ENCODE results near the gene RHOD.

The RHOD gene, protein sequence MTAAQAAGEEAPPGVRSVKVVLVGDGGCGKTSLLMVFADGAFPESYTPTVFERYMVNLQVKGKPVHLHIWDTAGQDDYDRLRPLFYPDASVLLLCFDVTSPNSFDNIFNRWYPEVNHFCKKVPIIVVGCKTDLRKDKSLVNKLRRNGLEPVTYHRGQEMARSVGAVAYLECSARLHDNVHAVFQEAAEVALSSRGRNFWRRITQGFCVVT

DNA sequence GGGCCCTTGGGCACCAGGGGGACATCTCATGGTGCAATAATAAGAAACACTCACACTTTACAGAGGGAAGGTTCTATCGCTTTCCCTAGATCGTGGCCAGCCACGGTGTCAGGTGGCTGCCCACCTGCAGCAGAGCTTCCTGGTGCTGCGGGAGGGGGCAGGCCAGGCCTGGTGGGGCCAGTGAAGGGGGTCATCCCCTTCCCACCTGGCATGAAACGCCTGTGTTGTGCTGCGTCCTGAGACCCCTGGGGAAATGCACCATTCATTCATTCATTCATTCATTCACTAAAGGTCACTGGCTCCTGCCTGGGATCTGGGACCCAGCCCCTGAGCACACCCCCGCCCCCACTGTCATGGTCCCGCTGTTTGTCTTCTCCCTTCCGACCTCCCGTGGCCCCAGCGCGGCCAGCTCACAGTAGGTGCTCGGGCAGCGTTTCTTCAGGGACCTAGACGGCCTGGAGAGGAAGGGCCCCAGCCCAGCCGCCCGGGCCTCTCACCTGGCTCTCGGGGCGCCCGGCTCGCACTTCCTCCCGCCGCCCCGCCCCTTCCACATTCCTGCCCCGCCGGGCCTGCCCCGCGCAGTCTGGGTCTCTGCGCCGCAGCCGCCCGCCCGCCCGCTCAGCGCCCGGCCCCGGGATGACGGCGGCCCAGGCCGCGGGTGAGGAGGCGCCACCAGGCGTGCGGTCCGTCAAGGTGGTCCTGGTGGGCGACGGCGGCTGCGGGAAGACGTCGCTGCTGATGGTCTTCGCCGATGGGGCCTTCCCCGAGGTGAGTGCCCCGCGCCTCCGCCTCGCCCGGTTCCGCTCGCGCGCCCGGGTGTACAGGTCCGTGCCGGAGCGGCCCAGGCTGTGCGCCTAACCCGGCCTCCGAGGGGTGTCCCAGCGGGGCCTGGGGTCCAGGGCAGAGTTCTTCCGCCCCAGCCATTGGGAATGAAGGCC, at the start of gene RHOD:
RHOD (plus strand) TSS at position 581 of the 938 bp plus-strand sequence; CDS start at position 637, 56 bp downstream.
- Histone ChIP-seq H3K9me3 (ENCODE audit: insufficient read depth, low read length) (no peaks in the 10 kb centered on the region), H3K9ac (ENCODE audit: insufficient read length, low read depth) (peak within 1 kb of the TSS; percentile 77), H3K4me1 (ENCODE audit: insufficient read depth, insufficient read length) (peaks cover 34% of the 10 kb centered on the region), H3K27me3 (ENCODE audit: insufficient read depth, insufficient read length) (peaks cover 19% of the 10 kb centered on the region), H3K4me3 (ENCODE audit: insufficient read length, low read depth) (peak within 1 kb of the TSS; percentile 56), H3K36me3 (ENCODE audit: insufficient read depth, insufficient read length, low read length) (no peaks in the 10 kb centered on the region)
- no peak for TF ChIP-seq SUZ12 (IDR thresholded peaks at IDR 0.05; ENCODE audit: extremely low read depth, insufficient read depth, insufficient read length)
- TF ChIP-seq ZNF274 (IDR thresholded peaks at IDR 0.05; ENCODE audit: low read depth, low read length), result no peak
- DNase-seq (ENCODE audit: low read depth, low spot score), result no peak

DNA sequence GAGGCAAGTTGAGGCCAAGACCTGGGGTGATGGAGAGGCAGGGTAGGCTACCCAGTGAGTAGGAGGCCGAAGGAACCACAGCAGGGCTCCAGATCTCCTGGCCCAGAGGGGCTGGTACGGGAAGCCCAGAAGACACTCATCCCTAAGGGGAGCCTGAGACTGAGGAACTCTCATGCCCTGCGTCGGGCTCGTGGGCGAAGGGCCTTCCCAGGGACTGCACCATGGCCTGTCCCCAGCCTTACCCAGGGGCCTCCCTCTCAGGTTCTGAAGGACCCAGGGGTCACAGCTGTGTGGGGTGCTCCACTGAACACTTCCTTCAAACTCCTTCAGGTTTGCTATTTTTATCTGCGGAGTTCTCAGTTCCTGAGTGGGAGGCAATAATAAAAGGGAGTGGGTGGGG, 49.5 kb upstream of the RHOD start:
- Histone ChIP-seq H3K9ac (ENCODE audit: insufficient read length, low read depth) (no peak overlapping the region), H3K4me3 (ENCODE audit: insufficient read length, low read depth) (no peak overlapping the region), H3K4me1 (ENCODE audit: insufficient read depth, insufficient read length) (peaks cover 15% of the 10 kb centered on the region), H3K27me3 (ENCODE audit: insufficient read depth, insufficient read length) (no peaks in the 10 kb centered on the region), H3K36me3 (ENCODE audit: insufficient read depth, insufficient read length, low read length) (no peaks in the 10 kb centered on the region), H3K9me3 (ENCODE audit: insufficient read depth, low read length) (no peaks in the 10 kb centered on the region)
- DNase-seq (ENCODE audit: low read depth, low spot score), result no peak
- TF ChIP-seq SUZ12 (IDR thresholded peaks at IDR 0.05; ENCODE audit: extremely low read depth, insufficient read depth, insufficient read length) (no peak), YY1 (IDR thresholded peaks at IDR 0.05; ENCODE audit: insufficient read depth, insufficient read length) (no peak), ZNF274 (IDR thresholded peaks at IDR 0.05; ENCODE audit: low read depth, low read length) (no peak)

DNA sequence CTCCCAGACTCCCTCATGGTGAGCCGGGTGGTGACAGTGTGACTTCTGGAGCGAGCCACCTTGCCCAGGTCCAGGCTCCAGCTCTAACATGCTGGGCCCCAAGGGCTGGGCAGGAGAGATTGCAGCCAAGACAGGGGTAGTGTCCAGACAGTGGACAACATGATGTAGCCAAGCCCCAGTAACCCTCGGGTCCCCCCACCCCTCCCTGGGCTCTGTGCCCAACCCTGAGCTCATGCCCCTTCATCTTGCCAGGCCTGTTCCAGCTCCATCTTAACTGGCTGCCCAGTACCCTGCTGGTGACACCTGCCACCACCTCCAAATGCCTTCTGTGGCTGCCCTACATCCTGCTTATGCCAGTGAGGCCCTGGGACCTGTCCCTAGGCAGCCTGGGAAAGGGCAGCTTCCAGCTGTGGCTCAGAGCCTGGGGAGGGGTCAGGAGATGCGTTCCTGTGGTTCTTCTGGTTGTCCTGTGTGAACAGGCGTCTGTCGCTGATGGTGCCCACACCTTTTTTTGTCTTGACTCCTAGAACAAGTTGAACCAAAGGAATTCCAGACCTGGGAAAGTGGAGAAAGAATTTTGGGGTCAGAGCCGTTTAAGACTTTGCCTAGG, 46.2 kb upstream of the RHOD start:
- Histone ChIP-seq H3K27me3 (ENCODE audit: insufficient read depth, insufficient read length) (no peaks in the 10 kb centered on the region), H3K9me3 (ENCODE audit: insufficient read depth, low read length) (no peaks in the 10 kb centered on the region), H3K4me1 (ENCODE audit: insufficient read depth, insufficient read length) (peaks cover 24% of the 10 kb centered on the region), H3K9ac (ENCODE audit: insufficient read length, low read depth) (no peak overlapping the region), H3K4me3 (ENCODE audit: insufficient read length, low read depth) (no peak overlapping the region), H3K36me3 (ENCODE audit: insufficient read depth, insufficient read length, low read length) (no peaks in the 10 kb centered on the region)
- no peak for TF ChIP-seq SUZ12 (IDR thresholded peaks at IDR 0.05; ENCODE audit: extremely low read depth, insufficient read depth, insufficient read length)
- no peak for TF ChIP-seq ZNF274 (IDR thresholded peaks at IDR 0.05; ENCODE audit: low read depth, low read length)
- no peak for TF ChIP-seq YY1 (IDR thresholded peaks at IDR 0.05; ENCODE audit: insufficient read depth, insufficient read length)
- DNase-seq (ENCODE audit: low read depth, low spot score), result no peak

DNA sequence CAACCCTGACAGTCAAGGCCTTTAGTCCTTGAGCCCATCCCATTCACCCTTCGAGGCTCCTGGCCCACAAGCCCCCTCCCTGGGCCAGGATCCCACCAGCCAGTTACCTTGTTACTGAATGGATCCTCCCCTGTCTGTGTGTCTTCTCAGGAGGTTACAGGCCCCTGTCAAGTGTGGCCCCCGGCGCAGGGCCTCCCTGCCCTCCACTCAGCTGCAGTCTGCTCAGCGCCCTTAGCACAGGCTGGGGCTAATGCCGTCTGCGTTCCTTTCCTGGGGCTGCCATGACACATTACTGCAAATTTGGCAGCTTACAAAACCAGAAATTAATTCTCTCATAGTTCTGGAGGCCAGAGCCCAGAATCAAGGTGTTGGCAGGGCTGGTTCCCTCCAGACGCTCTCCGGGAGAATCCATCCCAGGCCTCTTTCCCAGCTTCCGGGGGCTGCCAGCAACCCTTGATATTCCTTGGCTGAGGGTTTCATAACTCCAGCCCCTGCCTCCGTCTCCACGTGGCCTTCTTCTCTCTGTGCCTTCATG, 43.1 kb upstream of the RHOD start:
- no peak overlapping the region for H3K9ac ChIP-seq (ENCODE audit: insufficient read length, low read depth)
- no peak for TF ChIP-seq SUZ12 (IDR thresholded peaks at IDR 0.05; ENCODE audit: extremely low read depth, insufficient read depth, insufficient read length)
- no peak for TF ChIP-seq ZNF274 (IDR thresholded peaks at IDR 0.05; ENCODE audit: low read depth, low read length)
- no peak for TF ChIP-seq YY1 (IDR thresholded peaks at IDR 0.05; ENCODE audit: insufficient read depth, insufficient read length)
- H3K36me3 ChIP-seq (ENCODE audit: insufficient read depth, insufficient read length, low read length), result no peaks in the 10 kb centered on the region
- H3K4me3 ChIP-seq (ENCODE audit: insufficient read length, low read depth), result no peak overlapping the region
- no peaks in the 10 kb centered on the region for H3K9me3 ChIP-seq (ENCODE audit: insufficient read depth, low read length)
- no peaks in the 10 kb centered on the region for H3K27me3 ChIP-seq (ENCODE audit: insufficient read depth, insufficient read length)
- H3K4me1 ChIP-seq (ENCODE audit: insufficient read depth, insufficient read length), result peaks cover 21% of the 10 kb centered on the region
- DNase-seq (ENCODE audit: low read depth, low spot score), result no peak

DNA sequence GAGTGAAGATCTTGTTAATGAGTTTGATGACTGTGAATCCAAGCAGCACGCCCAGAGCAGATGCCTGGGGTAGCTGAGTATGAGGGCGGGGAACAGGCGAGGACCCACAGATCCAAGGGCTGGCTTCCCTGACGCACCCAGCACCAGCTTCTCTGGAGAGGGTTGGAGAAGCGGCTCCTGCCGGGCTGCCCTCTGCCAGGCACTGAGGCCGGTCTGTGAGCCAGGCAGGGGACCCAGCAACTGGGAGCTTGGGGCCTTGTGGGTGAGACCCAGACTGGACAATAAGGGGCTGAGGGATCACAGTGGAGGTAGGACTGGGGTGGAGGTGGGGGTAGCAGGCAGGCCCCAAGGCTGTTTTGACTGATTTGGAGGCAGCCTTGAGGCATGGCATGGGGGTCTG, 42.3 kb upstream of the RHOD start:
- Histone ChIP-seq H3K27me3 (ENCODE audit: insufficient read depth, insufficient read length) (no peaks in the 10 kb centered on the region), H3K4me3 (ENCODE audit: insufficient read length, low read depth) (no peak overlapping the region), H3K36me3 (ENCODE audit: insufficient read depth, insufficient read length, low read length) (no peaks in the 10 kb centered on the region), H3K9ac (ENCODE audit: insufficient read length, low read depth) (no peak overlapping the region), H3K9me3 (ENCODE audit: insufficient read depth, low read length) (no peaks in the 10 kb centered on the region), H3K4me1 (ENCODE audit: insufficient read depth, insufficient read length) (peaks cover 21% of the 10 kb centered on the region)
- TF ChIP-seq SUZ12 (IDR thresholded peaks at IDR 0.05; ENCODE audit: extremely low read depth, insufficient read depth, insufficient read length) (no peak), ZNF274 (IDR thresholded peaks at IDR 0.05; ENCODE audit: low read depth, low read length) (no peak), YY1 (IDR thresholded peaks at IDR 0.05; ENCODE audit: insufficient read depth, insufficient read length) (no peak)
- no peak for DNase-seq (ENCODE audit: low read depth, low spot score)

DNA sequence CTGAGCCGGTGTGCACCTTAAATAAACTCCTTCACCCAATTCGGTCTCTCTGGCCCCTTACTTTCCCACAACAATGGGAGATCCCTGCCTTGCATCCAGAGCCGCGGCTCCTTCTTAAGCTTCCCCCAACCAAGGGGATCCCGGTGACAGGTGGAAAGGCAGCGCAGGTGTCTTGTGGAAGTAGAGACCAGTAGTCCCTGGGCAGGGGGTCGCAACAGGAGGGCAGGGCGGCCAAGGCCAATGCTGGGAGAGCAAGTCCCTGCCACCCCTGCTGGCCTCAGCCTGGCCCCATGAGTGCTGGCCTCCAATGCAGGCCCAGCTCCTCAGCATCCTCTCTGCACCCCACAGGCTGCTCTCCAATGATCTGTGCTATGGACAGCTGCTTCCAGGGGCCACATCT, 41.6 kb upstream of the RHOD start:
- H3K36me3 ChIP-seq (ENCODE audit: insufficient read depth, insufficient read length, low read length), result no peaks in the 10 kb centered on the region
- no peaks in the 10 kb centered on the region for H3K9me3 ChIP-seq (ENCODE audit: insufficient read depth, low read length)
- DNase-seq (ENCODE audit: low read depth, low spot score), result no peak
- no peak overlapping the region for H3K4me3 ChIP-seq (ENCODE audit: insufficient read length, low read depth)
- H3K4me1 ChIP-seq (ENCODE audit: insufficient read depth, insufficient read length), result peaks cover 21% of the 10 kb centered on the region
- no peaks in the 10 kb centered on the region for H3K27me3 ChIP-seq (ENCODE audit: insufficient read depth, insufficient read length)
- H3K9ac ChIP-seq (ENCODE audit: insufficient read length, low read depth), result no peak overlapping the region
- TF ChIP-seq ZNF274 (IDR thresholded peaks at IDR 0.05; ENCODE audit: low read depth, low read length) (no peak), YY1 (IDR thresholded peaks at IDR 0.05; ENCODE audit: insufficient read depth, insufficient read length) (no peak), SUZ12 (IDR thresholded peaks at IDR 0.05; ENCODE audit: extremely low read depth, insufficient read depth, insufficient read length) (no peak)
